ENCODE results near the gene AHRR.

Gene AHRR

DNA sequence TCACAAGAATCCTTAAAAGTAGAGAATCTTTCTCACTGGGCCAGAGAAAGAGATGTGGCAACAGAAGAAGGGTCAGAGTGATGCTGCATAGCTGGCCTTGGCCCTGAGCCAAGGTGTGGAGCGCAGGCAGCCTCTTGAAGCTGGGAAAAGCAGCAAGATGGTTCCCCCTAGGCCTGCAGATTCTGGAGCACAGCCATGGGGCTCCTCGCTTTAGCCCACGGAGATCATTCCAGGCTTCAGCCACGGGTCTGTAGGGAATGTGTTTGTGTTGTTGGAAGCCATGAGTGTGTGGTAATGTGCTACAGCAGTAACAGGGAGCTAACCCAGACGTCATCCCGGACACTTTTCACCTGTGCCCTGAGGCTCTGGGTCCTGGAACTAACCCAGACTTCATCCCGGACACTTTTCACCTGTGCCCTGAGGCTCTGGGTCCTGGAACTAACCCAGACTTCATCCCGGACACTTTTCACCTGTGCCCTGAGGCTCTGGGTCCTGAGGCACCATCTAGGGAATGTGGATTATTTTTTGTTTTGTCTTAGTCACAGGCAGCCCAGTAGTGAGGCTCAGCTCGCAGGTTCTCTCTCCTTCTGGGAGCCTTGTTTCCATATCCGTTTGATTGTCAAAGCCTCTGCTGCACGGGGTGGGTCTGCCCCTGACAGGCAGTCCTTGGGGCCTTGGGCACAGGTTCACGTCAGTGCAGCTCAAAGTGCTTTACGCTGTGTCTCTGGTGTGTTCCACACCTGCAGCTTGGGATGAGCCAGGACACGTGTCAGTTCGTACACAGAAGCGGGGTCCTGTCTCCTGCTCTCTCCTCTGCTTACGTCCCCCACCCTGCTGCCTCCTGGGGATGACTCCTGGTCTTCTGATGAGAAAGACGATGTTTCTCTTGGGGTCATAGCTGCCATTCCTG lies 65.2 kb downstream of the AHRR start:
- Histone ChIP-seq H3K4ac (ENCODE audit: low read depth, low read length) (no peak overlapping the region), H3K9ac (ENCODE audit: low read length) (no peak overlapping the region), H3K4me3 (ENCODE audit: low read depth, low read length) (no peak overlapping the region), H4K91ac (ENCODE audit: low read depth, low read length) (peak overlapping the region; percentile 42), H4K8ac (ENCODE audit: low read depth, low read length) (peak overlapping the region; percentile 1), H3K9me3 (ENCODE audit: insufficient read depth, low read depth, low read length) (no peaks in the 10 kb centered on the region), H3K79me2 (ENCODE audit: control insufficient read depth, insufficient read depth, low read length, poor library complexity) (no peaks in the 10 kb centered on the region), H4K12ac (ENCODE audit: low read depth, low read length) (no peak overlapping the region), H2BK12ac (ENCODE audit: low read length) (peak overlapping the region; percentile 21), H2AK5ac (ENCODE audit: low read length) (no peak overlapping the region), H3K79me1 (ENCODE audit: low read length) (peaks cover 18% of the 10 kb centered on the region), H3K18ac (ENCODE audit: low read length) (no peak overlapping the region), H2BK5ac (ENCODE audit: low read depth, low read length, poor library complexity) (peak overlapping the region; percentile 25), H3K4me2 (ENCODE audit: low read length) (no peak overlapping the region), H3K27ac (ENCODE audit: low read depth, low read length) (peak overlapping the region; percentile 68), H3K23ac (ENCODE audit: low read length) (no peak overlapping the region), H2BK120ac (ENCODE audit: insufficient read depth, low read length, poor library complexity) (no peak overlapping the region), H3K36me3 (ENCODE audit: control insufficient read depth in 1 of 2, insufficient read depth in 2 of 2, low read length in 2 of 2) (no peaks in the 10 kb centered on the region), H2AFZ (ENCODE audit: insufficient read depth, low read length, poor library complexity) (no peak overlapping the region), H3K14ac (ENCODE audit: low read length) (no peak overlapping the region), H3K27me3 (ENCODE audit: insufficient read depth, low read length) (no peaks in the 10 kb centered on the region), H3K4me1 (ENCODE audit: control insufficient read depth in 1 of 2, insufficient read depth in 2 of 2, low read length in 2 of 2) (peaks cover 9 to 15% of the 10 kb centered on the region in 2 experiments)
- DNase-seq = peak; percentile 94
- WGBS (ENCODE audit: extremely low coverage, insufficient coverage, insufficient read length) = no CpG with 5 or more reads among the region's 18 CpGs

- Histone ChIP-seq H2BK120ac (ENCODE audit: insufficient read depth, low read length, poor library complexity) (peak overlapping the region; percentile 23), H2BK5ac (ENCODE audit: low read depth, low read length, poor library complexity) (no peak overlapping the region), H3K18ac (ENCODE audit: low read length) (peak overlapping the region; percentile 36), H2AK5ac (ENCODE audit: low read length) (peak overlapping the region; percentile 6), H3K23ac (ENCODE audit: low read length) (no peak overlapping the region), H3K4me1 (ENCODE audit: control insufficient read depth in 1 of 2, insufficient read depth in 2 of 2, low read length in 2 of 2) (peaks cover 11 to 19% of the 10 kb centered on the region in 2 experiments), H4K12ac (ENCODE audit: low read depth, low read length) (no peak overlapping the region), H4K91ac (ENCODE audit: low read depth, low read length) (peak overlapping the region; percentile 70), H3K36me3 (ENCODE audit: control insufficient read depth in 1 of 2, insufficient read depth in 2 of 2, low read length in 2 of 2) (no peaks in the 10 kb centered on the region), H3K9ac (ENCODE audit: low read length) (no peak overlapping the region), H2AFZ (ENCODE audit: insufficient read depth, low read length, poor library complexity) (no peak overlapping the region), H3K79me1 (ENCODE audit: low read length) (peaks cover 18% of the 10 kb centered on the region), H3K4ac (ENCODE audit: low read depth, low read length) (no peak overlapping the region), H3K27ac (ENCODE audit: low read depth, low read length) (no peak overlapping the region), H3K79me2 (ENCODE audit: control insufficient read depth, insufficient read depth, low read length, poor library complexity) (no peaks in the 10 kb centered on the region), H4K8ac (ENCODE audit: low read depth, low read length) (no peak overlapping the region), H3K9me3 (ENCODE audit: insufficient read depth, low read depth, low read length) (no peaks in the 10 kb centered on the region), H3K27me3 (ENCODE audit: insufficient read depth, low read length) (no peaks in the 10 kb centered on the region), H3K14ac (ENCODE audit: low read length) (peak overlapping the region; percentile 6), H3K4me2 (ENCODE audit: low read length) (no peak overlapping the region), H2BK12ac (ENCODE audit: low read length) (peak overlapping the region; percentile 13), H3K4me3 (ENCODE audit: low read depth, low read length) (no peak overlapping the region)
- peak in 1 of 2 donors; percentile 21 for DNase-seq
- WGBS (ENCODE audit: extremely low coverage, insufficient coverage, insufficient read length) = no CpG with 5 or more reads among the region's 18 CpGs
Observed at GRCh38 chr5:387491-388265, 66.2 kb downstream of the AHRR start.

GRCh38 chr5:388266-389196 lies 67.0 kb downstream of the AHRR start:
- no peak overlapping the region for H4K12ac ChIP-seq (ENCODE audit: low read depth, low read length)

More at GRCh38 chr5:388266-389196, 67.0 kb downstream of the AHRR start:
- peak overlapping the region; percentile 6 for H2AK5ac ChIP-seq (ENCODE audit: low read length)
- peak in 1 of 2 donors; percentile 17 for DNase-seq
- WGBS (ENCODE audit: extremely low coverage, insufficient coverage, insufficient read length) = no CpG with 5 or more reads among the region's 34 CpGs
- H3K79me1 ChIP-seq (ENCODE audit: low read length) = peaks cover 23% of the 10 kb centered on the region
- peaks cover 15 to 23% of the 10 kb centered on the region in 2 experiments for H3K4me1 ChIP-seq (ENCODE audit: control insufficient read depth in 1 of 2, insufficient read depth in 2 of 2, low read length in 2 of 2)
- H4K91ac ChIP-seq (ENCODE audit: low read depth, low read length) = peak overlapping the region; percentile 70
- no peaks in the 10 kb centered on the region for H3K36me3 ChIP-seq (ENCODE audit: control insufficient read depth in 1 of 2, insufficient read depth in 2 of 2, low read length in 2 of 2)
- no peak overlapping the region for H3K27ac ChIP-seq (ENCODE audit: low read depth, low read length)
- H3K23ac ChIP-seq (ENCODE audit: low read length) = no peak overlapping the region
- H3K18ac ChIP-seq (ENCODE audit: low read length) = no peak overlapping the region
- H3K4me3 ChIP-seq (ENCODE audit: low read depth, low read length) = no peak overlapping the region
- H3K9me3 ChIP-seq (ENCODE audit: insufficient read depth, low read depth, low read length) = no peaks in the 10 kb centered on the region
- H3K79me2 ChIP-seq (ENCODE audit: control insufficient read depth, insufficient read depth, low read length, poor library complexity) = peaks cover 2% of the 10 kb centered on the region
- H3K4me2 ChIP-seq (ENCODE audit: low read length) = no peak overlapping the region
- no peak overlapping the region for H3K4ac ChIP-seq (ENCODE audit: low read depth, low read length)
- H3K27me3 ChIP-seq (ENCODE audit: insufficient read depth, low read length) = no peaks in the 10 kb centered on the region
- H3K9ac ChIP-seq (ENCODE audit: low read length) = no peak overlapping the region
- peak overlapping the region; percentile 13 for H2BK12ac ChIP-seq (ENCODE audit: low read length)
- no peak overlapping the region for H2BK120ac ChIP-seq (ENCODE audit: insufficient read depth, low read length, poor library complexity)
- no peak overlapping the region for H2AFZ ChIP-seq (ENCODE audit: insufficient read depth, low read length, poor library complexity)
- H3K14ac ChIP-seq (ENCODE audit: low read length) = peak overlapping the region; percentile 60
- peak overlapping the region; percentile 23 for H4K8ac ChIP-seq (ENCODE audit: low read depth, low read length)
- no peak overlapping the region for H2BK5ac ChIP-seq (ENCODE audit: low read depth, low read length, poor library complexity)
